H1 (cell line): ENCODE measurements around the gene BBX.

ENCODE experiments used
- CTCF ChIP-seq, 3 experiments: IDR thresholded peaks; 1 replicate in 2 of 3; 2 replicates in 1 of 3; pipeline versions ENCODE4 v1.5.1 to v1.6.1; 2011; ENCODE audit warnings: low read length in 3 of 3, mild to moderate bottlenecking in 3 of 3, inconsistent platforms in 2 of 3, low read depth in 1 of 3, moderate library complexity in 1 of 3; ENCODE audit not compliant: insufficient read depth in 1 of 3; ENCODE audit errors: control extremely low read depth in 1 of 3
- POLR2A ChIP-seq, 2 experiments: IDR thresholded peaks; 1 replicate in 1 of 2; 2 replicates in 1 of 2; pipeline ENCODE4 v1.6.1; 2011; ENCODE audit warnings: low read depth in 2 of 2, low read length in 2 of 2, mild to moderate bottlenecking in 2 of 2; ENCODE audit errors: control extremely low read depth in 1 of 2

GRCh38 chr3:107531917-107532469, 9.2 kb downstream of the BBX start:
- TF ChIP-seq POLR2A (IDR thresholded peaks at IDR 0.05; ENCODE audit: control extremely low read depth in 1 of 2, low read depth in 2 of 2, low read length in 2 of 2), result no peak
- no peak for TF ChIP-seq CTCF (IDR thresholded peaks at IDR 0.05; ENCODE audit: control extremely low read depth in 1 of 3, insufficient read depth in 1 of 3, low read depth in 1 of 3, low read length in 3 of 3)
